Mesendoderm (in vitro differentiated cells): ENCODE data around the gene KCNE4.

Experiments
- DNase-seq: peaks from one replicate; pipeline ENCODE4 v3.0.0; 2013
- H2AK5ac ChIP-seq: 2 replicates; pipeline ENCODE4 v1.6.1; 2013; ENCODE audit warnings: low read length, inconsistent platforms
- H2BK120ac ChIP-seq: 2 replicates; pipeline ENCODE4 v1.6.1; 2013; ENCODE audit warnings: low read depth, mild to moderate bottlenecking, low read length, moderate library complexity, mixed read lengths
- H2BK15ac ChIP-seq: replicated peaks from 2 replicates; pipeline ENCODE4 v1.6.1; 2013; ENCODE audit warnings: low read depth, mild to moderate bottlenecking, moderate library complexity
- H2BK5ac ChIP-seq: 2 replicates; pipeline ENCODE4 v1.6.1; 2013; ENCODE audit warnings: low read length, inconsistent platforms
- H3K18ac ChIP-seq: 2 replicates; pipeline ENCODE4 v1.6.1; 2013; ENCODE audit warnings: mild to moderate bottlenecking, low read length, mixed read lengths
- H3K23ac ChIP-seq: one replicate; pipeline ENCODE4 v1.6.1; 2013; ENCODE audit warnings: low read length
- H3K27ac ChIP-seq: 2 replicates; pipeline ENCODE4 v1.5.1; 2013; ENCODE audit warnings: low read depth, mild to moderate bottlenecking, inconsistent platforms, low read length, moderate library complexity
- H3K27me3 ChIP-seq: 2 replicates; pipeline ENCODE4 v1.6.1; 2013; ENCODE audit warnings: low read length, control low read depth, mild to moderate bottlenecking, inconsistent platforms; ENCODE audit not compliant: insufficient read depth, poor library complexity
- H3K36me3 ChIP-seq: 2 replicates; pipeline ENCODE4 v1.6.1; 2013; ENCODE audit warnings: low read length, inconsistent platforms; ENCODE audit not compliant: control insufficient read depth, insufficient read depth
- H3K4ac ChIP-seq: one replicate; pipeline ENCODE4 v1.6.1; 2013; ENCODE audit warnings: low read depth, mild to moderate bottlenecking, low read length, moderate library complexity
- H3K4me1 ChIP-seq: 2 replicates; pipeline ENCODE4 v1.6.1; 2013; ENCODE audit warnings: low read depth, low read length, inconsistent platforms; ENCODE audit not compliant: control insufficient read depth
- H3K4me2 ChIP-seq: 2 replicates; pipeline ENCODE4 v1.6.1; 2013; ENCODE audit warnings: low read length
- H3K4me3 ChIP-seq: 2 replicates; pipeline ENCODE4 v1.5.1; 2013; ENCODE audit warnings: mild to moderate bottlenecking, low read length
- H3K56ac ChIP-seq: one replicate; pipeline ENCODE4 v1.6.1; 2013; ENCODE audit warnings: low read length
- H3K79me1 ChIP-seq: 2 replicates; pipeline ENCODE4 v1.6.1; 2013; ENCODE audit warnings: low read length, inconsistent platforms
- H3K79me2 ChIP-seq: 2 replicates; pipeline ENCODE4 v1.6.1; 2013; ENCODE audit warnings: mild to moderate bottlenecking, low read length; ENCODE audit not compliant: control insufficient read depth, insufficient read depth
- H3K9ac ChIP-seq: 2 replicates; pipeline ENCODE4 v1.6.1; 2013; ENCODE audit warnings: low read length, inconsistent platforms
- H4K5ac ChIP-seq: one replicate; pipeline ENCODE4 v1.6.1; 2013; ENCODE audit warnings: low read length
- H4K8ac ChIP-seq: one replicate; pipeline ENCODE4 v1.6.1; 2013; ENCODE audit warnings: low read depth, mild to moderate bottlenecking, control low read depth, low read length, moderate library complexity
- whole genome bisulfite sequencing: extraction: QIAGEN DNeasy Blood & Tissue Kit; methylation state at CpG from one replicate; pipeline ENCODE4 v1.1.7; 2013; ENCODE audit warnings: low lambda C conversion rate, missing lambda C conversion rate; ENCODE audit not compliant: insufficient coverage; ENCODE audit errors: extremely low coverage; 5-methylcytosine and 5-hydroxymethylcytosine counted together

KCNE4 gene

GRCh38 chr2:223072826-223073225 lies 20.8 kb downstream of the KCNE4 start:
- Histone ChIP-seq H3K4ac (no peak overlapping the region), H3K36me3 (no peaks in the 10 kb centered on the region), H2BK15ac (no peak overlapping the region), H2BK5ac (no peak overlapping the region), H3K79me2 (no peaks in the 10 kb centered on the region), H3K27me3 (no peaks in the 10 kb centered on the region), H3K27ac (no peak overlapping the region), H3K56ac (no peak overlapping the region), H3K4me2 (no peak overlapping the region), H2AK5ac (no peak overlapping the region), H3K4me3 (no peak overlapping the region), H2BK120ac (no peak overlapping the region), H3K23ac (no peak overlapping the region), H3K4me1 (no peaks in the 10 kb centered on the region), H3K9ac (no peak overlapping the region), H4K8ac (no peak overlapping the region), H3K18ac (no peak overlapping the region), H3K79me1 (no peaks in the 10 kb centered on the region), H4K5ac (no peak overlapping the region)
- no CpG with 5 or more reads among the region's 3 CpGs for WGBS
- DNase-seq: no peak

- Histone ChIP-seq H4K5ac (no peak overlapping the region), H3K79me2 (no peaks in the 10 kb centered on the region), H3K56ac (no peak overlapping the region), H3K4me3 (no peak overlapping the region), H2BK5ac (no peak overlapping the region), H3K4ac (no peak overlapping the region), H2BK15ac (no peak overlapping the region), H3K18ac (no peak overlapping the region), H3K4me2 (no peak overlapping the region), H3K23ac (no peak overlapping the region), H4K8ac (no peak overlapping the region), H2BK120ac (no peak overlapping the region), H3K27ac (no peak overlapping the region), H3K4me1 (no peaks in the 10 kb centered on the region), H2AK5ac (no peak overlapping the region), H3K27me3 (no peaks in the 10 kb centered on the region), H3K9ac (no peak overlapping the region), H3K79me1 (no peaks in the 10 kb centered on the region), H3K36me3 (no peaks in the 10 kb centered on the region)
- no peak for DNase-seq
- WGBS: no CpG with 5 or more reads among the region's 6 CpGs
Measured at GRCh38 chr2:223075301-223076270, 23.6 kb downstream of the KCNE4 start.

- no CpG with 5 or more reads among the region's 6 CpGs for WGBS
- no peak overlapping the region for H4K5ac ChIP-seq
- H3K4ac ChIP-seq: no peak overlapping the region
Measured at GRCh38 chr2:223076573-223076972, 24.6 kb downstream of the KCNE4 start.

GRCh38 chr2:223078482-223078881 lies 26.5 kb downstream of the KCNE4 start:
- Histone ChIP-seq H2BK120ac (no peak overlapping the region), H3K4ac (no peak overlapping the region), H3K36me3 (no peaks in the 10 kb centered on the region), H3K18ac (no peak overlapping the region), H4K5ac (no peak overlapping the region), H2BK5ac (no peak overlapping the region), H4K8ac (no peak overlapping the region), H3K4me3 (no peak overlapping the region), H3K4me1 (no peaks in the 10 kb centered on the region), H3K27ac (no peak overlapping the region), H3K56ac (no peak overlapping the region), H2BK15ac (no peak overlapping the region), H3K27me3 (no peaks in the 10 kb centered on the region), H3K79me1 (no peaks in the 10 kb centered on the region), H3K23ac (no peak overlapping the region), H3K9ac (no peak overlapping the region), H3K79me2 (no peaks in the 10 kb centered on the region), H3K4me2 (no peak overlapping the region), H2AK5ac (no peak overlapping the region)
- no peak for DNase-seq
- no CpG with 5 or more reads among the region's 1 CpG for WGBS

More at GRCh38 chr2:223076573-223076972, 24.6 kb downstream of the KCNE4 start:
- H3K18ac ChIP-seq: no peak overlapping the region
- no peak overlapping the region for H3K56ac ChIP-seq
- no peak overlapping the region for H2BK15ac ChIP-seq
- no peak overlapping the region for H3K4me3 ChIP-seq
- DNase-seq: no peak
- no peaks in the 10 kb centered on the region for H3K79me1 ChIP-seq
- no peaks in the 10 kb centered on the region for H3K79me2 ChIP-seq
- H2AK5ac ChIP-seq: no peak overlapping the region
- H2BK5ac ChIP-seq: no peak overlapping the region
- H3K23ac ChIP-seq: no peak overlapping the region
- H3K27me3 ChIP-seq: no peaks in the 10 kb centered on the region
- H3K4me1 ChIP-seq: no peaks in the 10 kb centered on the region
- no peak overlapping the region for H3K9ac ChIP-seq
- H2BK120ac ChIP-seq: no peak overlapping the region
- H3K4me2 ChIP-seq: no peak overlapping the region
- H3K36me3 ChIP-seq: no peaks in the 10 kb centered on the region
- no peak overlapping the region for H3K27ac ChIP-seq
- no peak overlapping the region for H4K8ac ChIP-seq

GRCh38 chr2:223079378-223079777 lies 27.4 kb downstream of the KCNE4 start:
- Histone ChIP-seq H3K36me3 (no peaks in the 10 kb centered on the region), H3K27me3 (no peaks in the 10 kb centered on the region), H3K4ac (no peak overlapping the region), H3K79me2 (no peaks in the 10 kb centered on the region), H4K5ac (no peak overlapping the region), H3K4me1 (no peaks in the 10 kb centered on the region), H3K27ac (no peak overlapping the region), H3K56ac (no peak overlapping the region), H3K18ac (no peak overlapping the region), H3K4me3 (no peak overlapping the region), H3K23ac (no peak overlapping the region), H3K4me2 (no peak overlapping the region), H3K79me1 (no peaks in the 10 kb centered on the region), H2BK5ac (no peak overlapping the region), H2BK15ac (no peak overlapping the region), H2AK5ac (no peak overlapping the region), H4K8ac (no peak overlapping the region), H3K9ac (no peak overlapping the region), H2BK120ac (no peak overlapping the region)
- WGBS: no CpG with 5 or more reads among the region's 2 CpGs
- no peak for DNase-seq
